WERI-Rb-1 (cell line): ENCODE results near the gene GUCA2B.

Experiments used
- DNase-seq: peaks from one replicate; pipeline ENCODE4 v3.0.0-alpha.2; 2020
- H3K27ac ChIP-seq: fragments of 250-450 bp; sonication (Bioruptor Pico); 2 replicates; pipeline ENCODE4 v1.5.1; 2020; ENCODE audit warnings: mild to moderate bottlenecking, moderate library complexity
- H3K27me3 ChIP-seq: fragments of 250-450 bp; sonication (Bioruptor Pico); 2 replicates; pipeline ENCODE4 v1.5.1; 2021; ENCODE audit warnings: mild to moderate bottlenecking, low read depth, moderate library complexity; ENCODE audit not compliant: insufficient read depth, severe bottlenecking
- H3K36me3 ChIP-seq: fragments of 250-450 bp; sonication (Bioruptor Pico); 2 replicates; pipeline ENCODE4 v1.5.1; 2020; ENCODE audit warnings: mild to moderate bottlenecking, moderate library complexity
- H3K4me3 ChIP-seq: 2 replicates; pipeline ENCODE4 v1.5.1; 2011; ENCODE audit warnings: low read depth, mild to moderate bottlenecking, control low read depth, low read length
- H3K9me3 ChIP-seq: fragments of 250-450 bp; sonication (Bioruptor Pico); 2 replicates; pipeline ENCODE4 v1.5.1; 2021; ENCODE audit warnings: mild to moderate bottlenecking, moderate library complexity; ENCODE audit not compliant: severe bottlenecking
- TF ChIP-seq, protein P1 (sequence below): IDR thresholded peaks from 2 replicates; pipeline ENCODE4 v1.5.1; 2011; ENCODE audit warnings: low read depth, mild to moderate bottlenecking, control low read depth, inconsistent platforms, low read length

Gene GUCA2B

GRCh38 chr1:42201986-42202385 is 48.8 kb downstream of the GUCA2B start:
- Histone ChIP-seq H3K9me3 (no peaks in the 10 kb centered on the region), H3K36me3 (peaks cover 30% of the 10 kb centered on the region), H3K27me3 (no peaks in the 10 kb centered on the region), H3K27ac (no peak overlapping the region), H3K4me3 (no peak overlapping the region)
- no peak for DNase-seq
- TF ChIP-seq, protein P1, sequence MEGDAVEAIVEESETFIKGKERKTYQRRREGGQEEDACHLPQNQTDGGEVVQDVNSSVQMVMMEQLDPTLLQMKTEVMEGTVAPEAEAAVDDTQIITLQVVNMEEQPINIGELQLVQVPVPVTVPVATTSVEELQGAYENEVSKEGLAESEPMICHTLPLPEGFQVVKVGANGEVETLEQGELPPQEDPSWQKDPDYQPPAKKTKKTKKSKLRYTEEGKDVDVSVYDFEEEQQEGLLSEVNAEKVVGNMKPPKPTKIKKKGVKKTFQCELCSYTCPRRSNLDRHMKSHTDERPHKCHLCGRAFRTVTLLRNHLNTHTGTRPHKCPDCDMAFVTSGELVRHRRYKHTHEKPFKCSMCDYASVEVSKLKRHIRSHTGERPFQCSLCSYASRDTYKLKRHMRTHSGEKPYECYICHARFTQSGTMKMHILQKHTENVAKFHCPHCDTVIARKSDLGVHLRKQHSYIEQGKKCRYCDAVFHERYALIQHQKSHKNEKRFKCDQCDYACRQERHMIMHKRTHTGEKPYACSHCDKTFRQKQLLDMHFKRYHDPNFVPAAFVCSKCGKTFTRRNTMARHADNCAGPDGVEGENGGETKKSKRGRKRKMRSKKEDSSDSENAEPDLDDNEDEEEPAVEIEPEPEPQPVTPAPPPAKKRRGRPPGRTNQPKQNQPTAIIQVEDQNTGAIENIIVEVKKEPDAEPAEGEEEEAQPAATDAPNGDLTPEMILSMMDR: no peak
